ENCODE data around the gene MRGPRF.

MRGPRF gene, protein sequence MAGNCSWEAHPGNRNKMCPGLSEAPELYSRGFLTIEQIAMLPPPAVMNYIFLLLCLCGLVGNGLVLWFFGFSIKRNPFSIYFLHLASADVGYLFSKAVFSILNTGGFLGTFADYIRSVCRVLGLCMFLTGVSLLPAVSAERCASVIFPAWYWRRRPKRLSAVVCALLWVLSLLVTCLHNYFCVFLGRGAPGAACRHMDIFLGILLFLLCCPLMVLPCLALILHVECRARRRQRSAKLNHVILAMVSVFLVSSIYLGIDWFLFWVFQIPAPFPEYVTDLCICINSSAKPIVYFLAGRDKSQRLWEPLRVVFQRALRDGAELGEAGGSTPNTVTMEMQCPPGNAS

DNA sequence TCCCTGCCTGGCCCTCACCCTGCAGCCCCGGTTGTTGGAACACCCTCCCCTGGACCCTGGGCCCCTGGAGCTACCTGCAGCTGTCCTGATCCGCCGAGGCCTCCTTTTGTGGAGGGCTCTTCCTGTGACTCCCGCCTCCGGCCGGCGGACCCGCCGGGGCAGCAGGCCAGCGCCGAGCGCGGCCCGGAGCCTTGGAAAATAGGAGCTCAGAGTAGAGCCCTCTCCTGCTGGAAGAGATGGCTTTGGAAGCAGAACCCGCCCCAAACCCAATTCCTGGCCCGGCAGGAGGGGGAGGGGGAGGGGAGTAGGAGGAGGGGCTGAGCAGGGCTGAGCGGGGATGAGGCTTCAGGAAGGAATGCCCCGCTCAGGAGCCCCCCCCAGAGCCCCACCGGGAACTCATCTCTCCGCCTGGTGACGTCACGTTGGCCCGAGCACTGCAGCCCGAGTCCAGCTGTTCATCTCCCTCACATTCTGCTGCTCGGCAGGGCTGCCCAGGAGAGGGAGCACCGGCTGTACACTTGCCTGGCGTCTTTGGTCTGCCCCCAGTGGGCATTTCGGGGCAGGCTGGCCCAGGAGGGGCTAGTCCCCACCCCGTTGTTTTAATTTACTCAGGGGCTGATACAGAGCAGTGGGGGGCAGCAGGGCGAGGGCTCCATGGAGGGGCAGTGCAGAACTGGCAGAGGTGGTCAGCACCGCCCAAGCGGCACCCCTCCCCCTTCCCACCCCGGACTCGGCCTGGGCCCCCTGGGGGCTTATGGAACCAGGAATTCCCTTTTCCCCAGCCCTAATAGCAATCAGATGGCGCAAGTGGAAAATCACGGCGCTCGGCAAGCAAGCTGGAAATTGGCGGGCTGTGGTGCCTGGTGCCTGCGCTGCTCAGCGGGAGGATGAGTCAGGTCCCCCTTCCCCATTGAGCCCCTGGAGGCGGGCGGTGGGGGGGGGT is at the start of gene MRGPRF:
Gene MRGPRF, minus strand, starts transcription at position 238 of the 943 bp plus-strand sequence. CDS start 3,345 bp downstream, outside the sequence.
- no peak for DNase-seq

GRCh38 chr11:69062169-69062855 is 49.3 kb upstream of the MRGPRF start:
- DNase-seq: no peak

DNA sequence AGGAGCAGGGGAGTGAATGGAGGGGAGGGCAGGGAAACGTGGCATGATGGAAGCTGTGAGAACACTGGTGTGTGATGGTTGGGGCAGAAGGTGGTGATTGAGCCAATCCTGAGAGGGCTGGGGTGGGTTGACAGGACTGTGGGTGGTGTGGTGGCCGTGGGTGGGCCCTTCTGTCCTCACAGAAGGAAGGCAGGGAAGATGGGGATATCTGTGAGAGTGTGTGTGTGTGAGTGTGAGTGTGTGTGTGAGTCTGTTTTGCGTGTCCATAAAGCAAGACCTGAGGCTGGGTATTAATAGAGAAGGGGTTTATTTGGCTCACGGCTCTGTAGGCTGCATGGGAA is 48.6 kb upstream of the MRGPRF start:
- no peak for DNase-seq

GRCh38 chr11:69060806-69061712 is 48.0 kb upstream of the MRGPRF start:
- DNase-seq: no peak

GRCh38 chr11:69059985-69060384 is 46.9 kb upstream of the MRGPRF start:
- no peak for DNase-seq

DNA sequence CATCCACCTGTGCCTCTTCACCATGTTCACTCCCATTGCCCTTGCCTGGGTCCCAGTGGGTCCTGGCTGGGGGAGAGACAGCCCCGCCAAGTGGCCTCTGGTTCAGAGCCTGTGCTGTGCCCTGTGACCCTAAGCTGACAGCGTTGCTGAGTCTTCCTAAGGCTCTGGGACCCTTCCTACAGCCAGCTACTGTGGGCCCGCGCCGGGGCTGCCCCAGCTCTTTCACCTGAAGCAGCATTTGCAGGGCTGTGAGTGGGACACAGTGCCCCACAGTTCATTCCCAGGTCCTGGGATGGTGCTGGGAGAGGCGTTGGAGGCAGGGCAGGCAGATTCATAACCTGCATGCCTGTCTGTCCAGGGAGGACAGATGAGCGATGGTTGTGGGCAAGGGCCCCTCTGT is 46.4 kb upstream of the MRGPRF start:
- no peak for DNase-seq

DNA sequence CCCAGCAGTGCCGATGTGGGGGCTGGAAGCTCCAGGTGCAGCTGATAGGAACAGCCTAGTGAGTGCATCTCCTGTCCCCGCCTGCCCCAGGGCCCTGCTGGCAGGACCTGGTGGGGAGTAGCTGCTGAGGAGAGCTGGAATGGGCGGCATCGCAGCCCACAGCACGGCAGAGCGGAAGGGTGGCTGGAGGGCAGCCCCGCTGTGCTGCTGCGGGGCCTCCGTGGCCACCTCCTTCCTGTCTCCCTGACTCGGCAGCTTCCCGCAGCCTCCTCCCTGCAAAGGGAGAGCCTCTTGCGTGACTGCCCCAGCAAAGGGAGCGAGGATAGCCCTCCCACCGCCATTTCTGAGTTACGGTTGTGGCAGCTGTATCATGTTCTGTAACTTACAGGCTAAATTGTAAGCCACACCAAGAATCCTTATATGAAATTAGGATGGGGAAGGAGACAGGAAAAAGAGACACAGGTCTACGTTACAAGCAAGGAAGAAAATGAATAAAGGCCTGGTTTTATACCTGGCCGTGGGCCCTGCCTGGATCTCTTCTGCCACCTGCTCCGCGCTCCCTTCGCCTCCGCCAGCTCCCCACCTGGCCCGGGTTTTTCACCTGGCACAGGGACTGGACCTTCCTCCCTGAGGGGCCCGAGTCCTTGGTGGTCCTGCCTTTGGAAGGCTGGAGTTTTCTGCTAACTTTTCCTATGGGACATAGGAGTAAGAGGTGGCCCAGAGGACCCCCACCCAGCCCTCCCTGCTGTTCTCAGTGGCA is 45.6 kb upstream of the MRGPRF start:
- DNase-seq: no peak

GRCh38 chr11:69057801-69058200 is 44.8 kb upstream of the MRGPRF start:
- DNase-seq: no peak

- DNase-seq: no peak
Measured at GRCh38 chr11:69057236-69057635, 44.2 kb upstream of the MRGPRF start.

DNA sequence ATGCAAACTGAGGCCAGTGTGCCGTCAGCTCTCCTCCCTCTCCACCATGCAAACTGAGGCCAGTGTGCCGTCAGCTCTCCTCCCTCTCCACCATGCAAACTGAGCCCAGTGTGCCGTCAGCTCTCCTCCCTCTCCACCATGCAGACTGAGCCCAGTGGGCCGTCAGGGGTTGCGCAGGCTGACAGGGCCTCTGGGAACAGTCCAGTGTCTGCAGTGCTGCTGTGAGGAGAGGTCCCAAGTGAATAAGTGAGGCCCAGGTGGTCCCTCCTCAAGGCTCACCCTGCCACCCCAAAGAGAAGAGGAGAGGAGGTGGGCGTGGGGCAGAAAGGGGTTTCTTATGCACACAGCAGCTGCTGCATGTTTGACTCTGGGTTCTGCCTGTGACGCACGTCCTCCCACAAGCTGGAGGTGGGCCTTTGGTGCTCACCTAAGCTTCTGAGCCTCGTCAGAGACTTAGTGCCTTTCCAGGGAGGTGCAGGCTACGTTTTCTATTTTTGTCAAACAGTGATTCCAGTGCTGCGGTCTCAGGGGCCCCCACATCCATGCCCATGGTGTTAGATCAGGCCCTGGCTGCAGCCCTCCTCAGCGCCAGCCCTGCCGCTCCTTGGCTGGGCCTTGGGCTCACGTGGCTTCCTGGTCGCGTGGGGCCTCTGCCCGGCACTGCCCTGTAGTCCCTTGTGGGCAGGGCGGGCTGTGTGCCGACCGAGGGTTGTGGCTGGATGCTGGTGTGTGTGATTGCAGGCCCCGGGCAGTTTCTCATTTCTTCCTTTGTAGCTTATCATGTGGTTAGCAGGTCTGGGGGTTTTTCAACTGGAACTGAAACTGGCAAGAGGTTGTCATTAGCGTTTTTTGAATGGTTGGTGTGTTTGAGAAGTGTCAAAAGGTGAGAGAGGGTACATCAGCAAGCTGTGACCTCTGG is 42.8 kb upstream of the MRGPRF start:
- no peak for DNase-seq

GRCh38 chr11:69055212-69055586 is 42.2 kb upstream of the MRGPRF start:
- no peak for DNase-seq

DNA sequence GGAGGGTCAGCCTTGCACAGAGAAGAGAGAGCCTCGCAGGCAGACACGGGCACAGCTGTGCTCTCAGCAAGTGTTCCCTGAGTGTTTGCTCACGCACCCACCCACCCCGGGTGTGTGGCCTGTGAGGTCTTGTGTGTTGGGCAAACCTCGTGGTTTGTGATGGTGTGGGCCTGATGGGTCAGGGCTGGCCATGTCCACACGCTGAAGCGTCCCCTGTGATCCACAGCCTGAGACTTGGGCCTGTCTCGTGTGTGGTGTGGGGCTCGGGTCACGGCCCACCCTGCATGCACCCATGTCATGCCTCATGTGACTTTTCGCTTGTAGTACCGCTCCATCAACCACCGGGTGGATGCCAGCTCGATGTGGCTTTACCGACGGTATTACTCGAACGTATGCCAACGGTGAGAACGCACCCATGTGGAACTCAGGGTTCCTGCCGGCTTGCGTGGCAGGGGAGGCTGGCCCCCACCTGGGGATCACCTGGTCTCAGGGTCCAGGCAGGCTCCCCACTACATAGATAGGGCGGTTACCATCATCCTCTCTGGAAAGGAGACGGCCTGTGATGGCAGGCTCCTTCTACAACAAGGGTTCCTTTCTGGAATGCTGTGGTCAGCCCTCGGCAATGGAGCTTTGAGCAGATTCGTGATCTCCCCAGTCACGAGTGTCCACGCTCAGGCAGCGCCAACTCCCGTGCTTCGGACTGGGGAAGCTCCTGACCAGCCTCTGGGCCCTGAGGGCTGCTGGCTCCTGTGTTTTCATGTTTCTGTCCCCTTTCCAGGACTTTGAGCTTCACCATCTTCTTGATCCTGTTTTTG is 41.6 kb upstream of the MRGPRF start:
- DNase-seq: no peak

- DNase-seq: no peak
Measured at GRCh38 chr11:69053546-69054396, 40.7 kb upstream of the MRGPRF start.

DNA sequence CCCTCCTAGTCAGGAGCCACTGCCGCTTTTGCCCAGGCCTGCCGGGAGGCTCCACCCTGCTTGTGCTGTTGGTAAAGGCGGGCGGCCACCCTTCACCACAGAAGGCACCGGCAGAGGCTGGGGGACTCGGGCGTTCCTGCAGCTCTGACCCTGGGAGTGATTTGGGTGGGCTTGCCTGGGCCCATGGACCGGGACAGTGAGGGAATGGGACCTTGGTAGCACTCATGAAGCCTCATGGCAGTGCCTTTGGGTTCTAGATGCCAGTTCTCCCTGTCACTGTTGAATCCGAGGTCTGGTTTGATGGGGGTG is 40.1 kb upstream of the MRGPRF start:
- DNase-seq: no peak

DNA sequence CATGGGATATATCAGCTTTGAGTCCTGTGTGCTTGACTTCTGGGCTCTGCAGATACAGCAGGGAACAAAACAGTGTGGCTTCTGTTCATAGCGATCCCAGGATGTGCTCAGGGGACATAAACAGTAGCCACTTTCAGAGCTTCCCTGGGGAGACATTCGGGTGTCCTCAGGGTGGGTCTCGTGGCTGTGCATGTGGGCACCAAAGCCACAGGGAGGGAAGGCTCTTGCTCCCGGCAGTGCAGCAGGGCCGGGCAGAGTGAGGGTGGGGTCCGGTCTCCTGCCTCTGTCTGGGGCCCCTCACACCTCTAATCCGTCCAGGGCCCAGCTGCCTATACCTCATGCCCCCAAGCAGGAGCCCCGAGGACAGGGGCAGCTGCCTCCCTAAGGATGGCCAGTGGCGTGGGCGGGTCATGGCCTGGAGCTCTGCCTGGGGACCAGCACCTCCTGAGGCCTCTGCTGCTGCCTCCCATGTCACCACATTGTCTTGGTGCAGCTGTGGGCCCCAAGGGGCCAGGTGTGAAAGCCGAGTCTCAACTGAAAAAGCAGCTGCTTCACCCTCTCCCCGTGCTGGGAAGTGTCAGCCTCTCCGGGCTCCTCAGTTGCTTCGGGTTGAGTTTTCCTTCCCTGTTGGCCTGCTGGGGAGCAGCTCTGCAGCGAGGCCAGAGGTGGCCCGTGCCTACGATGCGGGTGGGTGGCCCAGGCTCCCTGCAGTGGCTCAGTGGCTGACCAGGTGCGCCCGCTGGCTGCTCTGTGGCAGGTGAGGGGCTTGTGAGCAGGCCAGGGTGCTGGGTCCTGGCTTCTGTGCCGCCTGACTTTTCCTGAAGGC is 39.5 kb upstream of the MRGPRF start:
- no peak for DNase-seq

- no peak for DNase-seq
Measured at GRCh38 chr11:69051381-69052342, 38.6 kb upstream of the MRGPRF start.

All from KG1 (cell line).